Measurements from ENCODE around the gene OR52E6. TPM values are rescaled to one million over a fixed set of nuclear protein-coding genes. Genes with fewer than 3 reads are reported as not detected.

OR52E6 gene
- total and polyA plus RNA-seq, 4 donors, result not detected

DNA sequence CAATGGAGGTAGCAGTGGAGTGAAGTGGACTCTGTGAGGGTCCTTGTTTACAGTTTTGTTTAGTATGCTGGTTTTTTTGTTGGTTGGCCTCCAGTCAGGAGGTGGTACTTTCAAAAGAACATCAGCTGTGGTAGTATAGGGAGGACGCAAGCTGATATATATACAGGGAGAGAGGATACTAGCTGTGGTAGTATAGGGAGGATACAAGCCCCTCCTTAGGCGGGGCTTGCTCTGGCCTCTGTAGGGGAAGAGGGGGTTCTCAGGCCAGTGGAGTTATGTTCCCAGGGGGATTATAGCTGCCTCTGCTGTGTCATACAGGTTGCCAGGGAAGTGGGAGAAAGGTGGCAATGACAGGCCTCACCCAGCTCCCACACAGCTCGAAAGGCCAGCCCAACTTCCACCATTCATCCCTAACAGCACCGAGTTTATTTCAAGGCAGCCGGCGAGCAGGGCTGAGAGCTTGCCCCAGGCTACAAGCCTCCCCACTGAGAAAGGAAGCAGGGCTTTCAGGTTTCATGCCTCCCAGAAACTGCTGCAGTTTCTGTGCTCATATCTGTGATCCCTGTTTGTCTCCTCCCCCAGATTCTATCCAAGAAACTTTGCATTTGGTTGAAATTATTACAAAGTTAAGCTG lies 10.4 kb downstream of the OR52E6 start:
- TF ChIP-seq RAD21 (IDR thresholded peaks at IDR 0.05), result no peak
- H3K4me1 ChIP-seq (ENCODE audit: control insufficient read depth in 4 of 4, insufficient read depth in 4 of 4, low read length in 3 of 4), result no peaks in the 10 kb centered on the region
- DNase-seq (ENCODE audit: low spot score), result no peak
- no peak overlapping the region for H3K9ac ChIP-seq (ENCODE audit: low read depth in 1 of 2, low read length in 2 of 2)
- WGBS, result 81% methylated on average over 6 of the region's 6 CpGs
- H3K4me3 ChIP-seq (ENCODE audit: low read depth in 1 of 3, low read length in 3 of 3), result no peak overlapping the region
- H3K27me3 ChIP-seq (ENCODE audit: control insufficient read depth in 4 of 4, insufficient read depth in 4 of 4, low read length in 3 of 4), result peaks cover 0 to 4% (median 0%) of the 10 kb centered on the region in 4 donors
- H3K9me3 ChIP-seq (ENCODE audit: control insufficient read depth in 4 of 4, low read length in 3 of 4), result no peaks in the 10 kb centered on the region
- H3K36me3 ChIP-seq (ENCODE audit: control insufficient read depth in 4 of 4, insufficient read depth in 3 of 4, low read depth in 1 of 4, low read length in 3 of 4), result no peaks in the 10 kb centered on the region
- no peak overlapping the region for H3K27ac ChIP-seq (ENCODE audit: low read depth in 1 of 2, low read length in 2 of 2)

- TF ChIP-seq, protein P1, sequence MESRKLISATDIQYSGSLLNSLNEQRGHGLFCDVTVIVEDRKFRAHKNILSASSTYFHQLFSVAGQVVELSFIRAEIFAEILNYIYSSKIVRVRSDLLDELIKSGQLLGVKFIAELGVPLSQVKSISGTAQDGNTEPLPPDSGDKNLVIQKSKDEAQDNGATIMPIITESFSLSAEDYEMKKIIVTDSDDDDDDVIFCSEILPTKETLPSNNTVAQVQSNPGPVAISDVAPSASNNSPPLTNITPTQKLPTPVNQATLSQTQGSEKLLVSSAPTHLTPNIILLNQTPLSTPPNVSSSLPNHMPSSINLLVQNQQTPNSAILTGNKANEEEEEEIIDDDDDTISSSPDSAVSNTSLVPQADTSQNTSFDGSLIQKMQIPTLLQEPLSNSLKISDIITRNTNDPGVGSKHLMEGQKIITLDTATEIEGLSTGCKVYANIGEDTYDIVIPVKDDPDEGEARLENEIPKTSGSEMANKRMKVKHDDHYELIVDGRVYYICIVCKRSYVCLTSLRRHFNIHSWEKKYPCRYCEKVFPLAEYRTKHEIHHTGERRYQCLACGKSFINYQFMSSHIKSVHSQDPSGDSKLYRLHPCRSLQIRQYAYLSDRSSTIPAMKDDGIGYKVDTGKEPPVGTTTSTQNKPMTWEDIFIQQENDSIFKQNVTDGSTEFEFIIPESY (IDR thresholded peaks at IDR 0.05), result no peak
- TF ChIP-seq, protein P2, sequence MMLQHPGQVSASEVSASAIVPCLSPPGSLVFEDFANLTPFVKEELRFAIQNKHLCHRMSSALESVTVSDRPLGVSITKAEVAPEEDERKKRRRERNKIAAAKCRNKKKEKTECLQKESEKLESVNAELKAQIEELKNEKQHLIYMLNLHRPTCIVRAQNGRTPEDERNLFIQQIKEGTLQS (IDR thresholded peaks at IDR 0.05), result no peak
- TF ChIP-seq YY1 (IDR thresholded peaks at IDR 0.05), result no peak
- no peak for TF ChIP-seq RAD21 (IDR thresholded peaks at IDR 0.05)
- TF ChIP-seq FOXA1 (IDR thresholded peaks at IDR 0.05), result no peak
- TF ChIP-seq, protein P3, sequence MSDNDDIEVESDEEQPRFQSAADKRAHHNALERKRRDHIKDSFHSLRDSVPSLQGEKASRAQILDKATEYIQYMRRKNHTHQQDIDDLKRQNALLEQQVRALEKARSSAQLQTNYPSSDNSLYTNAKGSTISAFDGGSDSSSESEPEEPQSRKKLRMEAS (IDR thresholded peaks at IDR 0.05), result no peak
- no peak for TF ChIP-seq FOXA2 (IDR thresholded peaks at IDR 0.05)
- no peak for TF ChIP-seq SP1 (IDR thresholded peaks at IDR 0.05)
- TF ChIP-seq EGR1 (IDR thresholded peaks at IDR 0.05; ENCODE audit: low read depth in 2 of 2), result no peak
- no peak for TF ChIP-seq NR2F2 (IDR thresholded peaks at IDR 0.05)
- no peak for TF ChIP-seq CTCF (IDR thresholded peaks at IDR 0.05; ENCODE audit: low read depth, low read length, missing input control)
- no peak for TF ChIP-seq GABPA (IDR thresholded peaks at IDR 0.05 in 1 of 2, conservative IDR thresholded peaks at IDR 0.05 in 1 of 2)
- no peak for TF ChIP-seq TAF1 (conservative IDR thresholded peaks at IDR 0.05)
- no peak for TF ChIP-seq REST (IDR thresholded peaks at IDR 0.05)
- Histone ChIP-seq H3K27ac (ENCODE audit: low read depth in 1 of 2, low read length in 2 of 2) (no peak overlapping the region), H3K9me3 (ENCODE audit: control insufficient read depth in 4 of 4, low read length in 3 of 4) (no peaks in the 10 kb centered on the region), H3K27me3 (ENCODE audit: control insufficient read depth in 4 of 4, insufficient read depth in 4 of 4, low read length in 3 of 4) (peaks cover 0 to 6% (median 0%) of the 10 kb centered on the region in 4 donors), H3K4me1 (ENCODE audit: control insufficient read depth in 4 of 4, insufficient read depth in 4 of 4, low read length in 3 of 4) (peaks cover 0 to 4% (median 3%) of the 10 kb centered on the region in 4 donors), H3K36me3 (ENCODE audit: control insufficient read depth in 4 of 4, insufficient read depth in 3 of 4, low read depth in 1 of 4, low read length in 3 of 4) (no peaks in the 10 kb centered on the region), H3K4me3 (ENCODE audit: low read depth in 1 of 3, low read length in 3 of 3) (no peak overlapping the region), H3K9ac (ENCODE audit: low read depth in 1 of 2, low read length in 2 of 2) (peak overlapping the region in 1 of 2 donors; percentile 13)
- WGBS, result 19% methylated on average over 1 of the region's 1 CpG
- no peak for DNase-seq (ENCODE audit: low spot score)
These were observed 23.3 kb downstream of the OR52E6 start for GRCh38 chr11:5818245-5818886.
